GM12878 (cell line): ENCODE data around the gene CPHXL2. TPM values are rescaled to one million over a fixed set of nuclear protein-coding genes. Genes with fewer than 3 reads are reported as not detected.

Experiments
- BACH1 ChIP-seq: fragments of 450-650 bp; IDR thresholded peaks from 2 replicates; pipeline ENCODE4 v1.6.1; 2017; ENCODE audit warnings: mild to moderate bottlenecking, borderline replicate concordance
- CHD4 ChIP-seq: fragments of 200-600 bp; sonication (generic); IDR thresholded peaks from 2 replicates; pipeline ENCODE4 v1.6.1; 2016; ENCODE audit warnings: mild to moderate bottlenecking
- CTCF ChIP-seq, 3 experiments: IDR thresholded peaks in 2 of 3; conservative IDR thresholded peaks in 1 of 3; 2 replicates each; pipeline ENCODE4 v1.5.1; 2011; ENCODE audit warnings: low read depth in 3 of 3, low read length in 3 of 3, mild to moderate bottlenecking in 3 of 3, control low read depth in 2 of 3, moderate library complexity in 2 of 3, inconsistent platforms in 1 of 3, mixed read lengths in 1 of 3; ENCODE audit not compliant: control insufficient read depth in 2 of 3, insufficient read depth in 1 of 3; ENCODE audit errors: extremely low read depth in 1 of 3
- IKZF2 ChIP-seq, 2 experiments: fragments of 450-650 bp; IDR thresholded peaks; 2 replicates each; pipeline ENCODE4 v1.6.1; 2017; ENCODE audit warnings: mild to moderate bottlenecking in 2 of 2, moderate library complexity in 2 of 2
- MTA2 ChIP-seq: fragments of 450-650 bp; IDR thresholded peaks from 2 replicates; pipeline ENCODE4 v1.6.1; 2016; ENCODE audit warnings: low read depth, mild to moderate bottlenecking, moderate library complexity
- NFIC ChIP-seq: IDR thresholded peaks from 2 replicates; pipeline ENCODE4 v1.6.1; 2012; ENCODE audit warnings: low read depth, mild to moderate bottlenecking, inconsistent platforms, low read length, moderate library complexity
- PKNOX1 ChIP-seq: fragments of 450-650 bp; IDR thresholded peaks from 2 replicates; pipeline ENCODE4 v1.6.1; 2016; ENCODE audit warnings: mild to moderate bottlenecking
- POLR2AphosphoS2 ChIP-seq: IDR thresholded peaks from 2 replicates; pipeline ENCODE4 v1.6.1; 2011; ENCODE audit warnings: low read depth, mild to moderate bottlenecking, low read length, improper control_type of control experiment, moderate library complexity
- PRDM15 ChIP-seq: fragments of 450-650 bp; formaldehyde crosslinking; IDR thresholded peaks from 2 replicates; pipeline ENCODE4 v1.4.0; 2020; ENCODE audit warnings: mild to moderate bottlenecking, moderate library complexity
- RBBP5 ChIP-seq: fragments of 200-600 bp; sonication (generic); conservative IDR thresholded peaks from 2 replicates; pipeline ENCODE4 v1.6.1; 2016
- RUNX3 ChIP-seq: IDR thresholded peaks from 2 replicates; pipeline ENCODE4 v1.6.1; 2012; ENCODE audit warnings: low read length, inconsistent platforms
- ZBED1 ChIP-seq: IDR thresholded peaks from 2 replicates; pipeline ENCODE4 v1.6.1; 2016; ENCODE audit warnings: borderline replicate concordance
- ZNF217 ChIP-seq: fragments of 450-650 bp; IDR thresholded peaks from 2 replicates; pipeline ENCODE4 v1.6.1; 2017; ENCODE audit warnings: antibody characterized with exemption, mild to moderate bottlenecking
- polyA plus RNA-seq, 11 experiments: library from polyadenylated mRNA; depleted of rRNA in 4 of 11; unstranded in 6 of 11; stranded (reverse) in 5 of 11; fragments of >200 nt; fragmentation: Nextera tagmentation in 4 of 11; fragmentation: Illumina TruSeq in 1 of 11; extraction: Ambion mirVana in 4 of 11; extraction: Trizol in 1 of 11; gene quantifications; 1 replicate in 1 of 11; 2 replicates in 10 of 11; pipeline versions ENCODE4 v1.2.1 to v1.2.3, GENCODE V29; 2011 to 2016; ENCODE audit warnings: inconsistent platforms in 2 of 11, missing spikeins in 2 of 11, low read depth in 1 of 11
- total RNA-seq, 4 experiments: library from RNA; depleted of rRNA in 3 of 4; stranded (reverse); fragments of >200 nt in 3 of 4; fragmentation: Illumina TruSeq in 1 of 4; extraction: Trizol in 1 of 4; gene quantifications; 2 replicates each; pipeline versions ENCODE4 v1.2.1 to v1.2.3, GENCODE V29; 2013 to 2021
- TF ChIP-seq, protein P1 (sequence below): fragments of 450-650 bp; IDR thresholded peaks from 2 replicates; pipeline ENCODE4 v1.6.1; 2014; ENCODE audit warnings: mild to moderate bottlenecking
- TF ChIP-seq, protein P2 (sequence below): fragments of 450-650 bp; conservative IDR thresholded peaks from 2 replicates; pipeline ENCODE4 v1.6.1; 2017; ENCODE audit warnings: mild to moderate bottlenecking, moderate library complexity
- TF ChIP-seq, protein P3 (sequence below): fragments of 450-650 bp; IDR thresholded peaks from 2 replicates; pipeline ENCODE4 v1.6.1; 2017; ENCODE audit warnings: antibody characterized with exemption, mild to moderate bottlenecking, moderate library complexity

The CPHXL2 gene
- total and polyA plus RNA-seq, 10 of the 15 experiments (the other 5 are each of a cell fraction or from before 2014, with no cell fraction given), result not detected

DNA sequence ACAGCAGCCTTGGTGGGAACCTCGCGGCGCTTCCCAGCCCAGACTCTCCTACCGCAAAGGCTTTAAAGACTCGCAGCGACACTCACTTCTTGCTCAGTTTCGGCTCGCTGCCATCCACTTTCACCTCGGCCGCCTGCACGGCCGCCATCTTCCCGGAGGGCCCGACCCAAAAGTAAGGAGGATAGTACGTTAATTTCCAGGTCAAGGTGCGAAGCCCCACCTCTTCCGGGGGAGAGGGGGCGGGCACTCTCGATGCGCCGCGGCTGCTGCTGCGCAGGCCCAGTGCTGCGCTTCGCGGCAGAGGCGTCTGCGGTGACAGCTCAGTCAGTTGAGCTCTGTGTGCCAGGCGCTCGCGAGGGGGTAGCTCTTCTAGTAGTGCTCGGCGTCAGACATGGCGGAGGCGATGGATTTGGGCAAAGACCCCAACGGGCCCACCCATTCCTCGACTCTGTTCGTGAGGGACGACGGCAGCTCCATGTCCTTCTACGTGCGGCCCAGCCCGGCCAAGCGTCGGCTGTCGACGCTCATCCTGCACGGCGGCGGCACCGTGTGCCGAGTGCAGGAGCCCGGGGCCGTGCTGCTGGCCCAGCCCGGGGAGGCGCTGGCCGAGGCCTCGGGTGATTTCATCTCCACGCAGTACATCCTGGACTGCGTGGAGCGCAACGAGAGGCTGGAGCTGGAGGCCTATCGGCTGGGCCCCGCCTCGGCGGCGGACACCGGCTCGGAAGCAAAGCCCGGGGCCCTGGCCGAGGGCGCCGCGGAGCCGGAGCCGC is 29.1 kb downstream of the CPHXL2 start, which contains the start of the genes KARS1 and TERF2IP (continued):
- TF ChIP-seq PKNOX1 (peak; percentile 89), ZBED1 (no peak; the same call in 1 of the 2 replicates), CTCF (IDR thresholded peaks at IDR 0.05 in 2 of 3, conservative IDR thresholded peaks at IDR 0.05 in 1 of 3; ENCODE audit: control insufficient read depth in 2 of 3, extremely low read depth in 1 of 3, insufficient read depth in 1 of 3, low read depth in 3 of 3, low read length in 3 of 3) (no peak), RBBP5 (no peak), CHD4 (no peak), NFIC (no peak), MTA2 (peak; percentile 85), IKZF2 (IDR thresholded peaks at IDR 0.05) (no peak; a peak in 1 of 4 replicates), RUNX3 (peak; percentile 78), BACH1 (peak; percentile 40; the same call in 1 of the 2 replicates), ZNF217 (no peak), PRDM15 (no peak), POLR2AphosphoS2 (peak; percentile 92; the same call in 1 of the 2 replicates)
- TF ChIP-seq, protein P1, sequence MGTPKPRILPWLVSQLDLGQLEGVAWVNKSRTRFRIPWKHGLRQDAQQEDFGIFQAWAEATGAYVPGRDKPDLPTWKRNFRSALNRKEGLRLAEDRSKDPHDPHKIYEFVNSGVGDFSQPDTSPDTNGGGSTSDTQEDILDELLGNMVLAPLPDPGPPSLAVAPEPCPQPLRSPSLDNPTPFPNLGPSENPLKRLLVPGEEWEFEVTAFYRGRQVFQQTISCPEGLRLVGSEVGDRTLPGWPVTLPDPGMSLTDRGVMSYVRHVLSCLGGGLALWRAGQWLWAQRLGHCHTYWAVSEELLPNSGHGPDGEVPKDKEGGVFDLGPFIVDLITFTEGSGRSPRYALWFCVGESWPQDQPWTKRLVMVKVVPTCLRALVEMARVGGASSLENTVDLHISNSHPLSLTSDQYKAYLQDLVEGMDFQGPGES, result no peak
- TF ChIP-seq, protein P2, sequence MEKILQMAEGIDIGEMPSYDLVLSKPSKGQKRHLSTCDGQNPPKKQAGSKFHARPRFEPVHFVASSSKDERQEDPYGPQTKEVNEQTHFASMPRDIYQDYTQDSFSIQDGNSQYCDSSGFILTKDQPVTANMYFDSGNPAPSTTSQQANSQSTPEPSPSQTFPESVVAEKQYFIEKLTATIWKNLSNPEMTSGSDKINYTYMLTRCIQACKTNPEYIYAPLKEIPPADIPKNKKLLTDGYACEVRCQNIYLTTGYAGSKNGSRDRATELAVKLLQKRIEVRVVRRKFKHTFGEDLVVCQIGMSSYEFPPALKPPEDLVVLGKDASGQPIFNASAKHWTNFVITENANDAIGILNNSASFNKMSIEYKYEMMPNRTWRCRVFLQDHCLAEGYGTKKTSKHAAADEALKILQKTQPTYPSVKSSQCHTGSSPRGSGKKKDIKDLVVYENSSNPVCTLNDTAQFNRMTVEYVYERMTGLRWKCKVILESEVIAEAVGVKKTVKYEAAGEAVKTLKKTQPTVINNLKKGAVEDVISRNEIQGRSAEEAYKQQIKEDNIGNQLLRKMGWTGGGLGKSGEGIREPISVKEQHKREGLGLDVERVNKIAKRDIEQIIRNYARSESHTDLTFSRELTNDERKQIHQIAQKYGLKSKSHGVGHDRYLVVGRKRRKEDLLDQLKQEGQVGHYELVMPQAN, result peak; percentile 69
- TF ChIP-seq, protein P3, sequence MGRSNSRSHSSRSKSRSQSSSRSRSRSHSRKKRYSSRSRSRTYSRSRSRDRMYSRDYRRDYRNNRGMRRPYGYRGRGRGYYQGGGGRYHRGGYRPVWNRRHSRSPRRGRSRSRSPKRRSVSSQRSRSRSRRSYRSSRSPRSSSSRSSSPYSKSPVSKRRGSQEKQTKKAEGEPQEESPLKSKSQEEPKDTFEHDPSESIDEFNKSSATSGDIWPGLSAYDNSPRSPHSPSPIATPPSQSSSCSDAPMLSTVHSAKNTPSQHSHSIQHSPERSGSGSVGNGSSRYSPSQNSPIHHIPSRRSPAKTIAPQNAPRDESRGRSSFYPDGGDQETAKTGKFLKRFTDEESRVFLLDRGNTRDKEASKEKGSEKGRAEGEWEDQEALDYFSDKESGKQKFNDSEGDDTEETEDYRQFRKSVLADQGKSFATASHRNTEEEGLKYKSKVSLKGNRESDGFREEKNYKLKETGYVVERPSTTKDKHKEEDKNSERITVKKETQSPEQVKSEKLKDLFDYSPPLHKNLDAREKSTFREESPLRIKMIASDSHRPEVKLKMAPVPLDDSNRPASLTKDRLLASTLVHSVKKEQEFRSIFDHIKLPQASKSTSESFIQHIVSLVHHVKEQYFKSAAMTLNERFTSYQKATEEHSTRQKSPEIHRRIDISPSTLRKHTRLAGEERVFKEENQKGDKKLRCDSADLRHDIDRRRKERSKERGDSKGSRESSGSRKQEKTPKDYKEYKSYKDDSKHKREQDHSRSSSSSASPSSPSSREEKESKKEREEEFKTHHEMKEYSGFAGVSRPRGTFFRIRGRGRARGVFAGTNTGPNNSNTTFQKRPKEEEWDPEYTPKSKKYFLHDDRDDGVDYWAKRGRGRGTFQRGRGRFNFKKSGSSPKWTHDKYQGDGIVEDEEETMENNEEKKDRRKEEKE, result no peak
